Lower leg skin (tissue), 4 donors: ENCODE measurements around the gene CDHR1. TPM values are rescaled to one million over a fixed set of nuclear protein-coding genes. Genes with fewer than 3 reads are reported as not detected.
A peak's percentile ranks its signal among the peaks of the same experiment; 100 is the strongest.

Experiments used
- DNase-seq, 2 donors: peaks; one replicate each; pipeline ENCODE4 v3.0.0-alpha.2; 2019; ENCODE audit warnings: low spot score in 2 of 2
- H3K4me3 ChIP-seq: fragments of 200-600 bp; sonication (generic); 2 replicates; pipeline ENCODE4 v1.5.1; 2017; ENCODE audit warnings: mild to moderate bottlenecking, low read depth; ENCODE audit not compliant: poor library complexity, severe bottlenecking
- POLR2A ChIP-seq, 2 donors: fragments of 450-650 bp; IDR thresholded peaks; one replicate each; pipeline ENCODE4 v1.6.1; 2016 to 2017; ENCODE audit warnings: antibody characterized with exemption in 2 of 2, mild to moderate bottlenecking in 1 of 2, moderate library complexity in 1 of 2
- WGBS, 2 donors: methylation state at CpG; one replicate each; pipeline ENCODE4 v1.1.5; 2018; 5-methylcytosine and 5-hydroxymethylcytosine counted together
- intact Hi-C: fragments of 100-400 bp; cut with DNase I; formaldehyde crosslinking; loops from one replicate; pipeline ENCODE4 v1.15.0; 2023; ENCODE audit warnings: low total_unique reads
- total RNA-seq, 4 donors: library from RNA; depleted of rRNA; stranded (reverse); fragments of >200 nt; gene quantifications; one replicate each; pipeline ENCODE4 v1.1.0, GENCODE V29; 2016
- TF ChIP-seq, protein P1 (sequence below), 3 donors: fragments of 450-650 bp; IDR thresholded peaks; one replicate each; pipeline ENCODE4 v1.5.1; 2016; ENCODE audit warnings: antibody characterized with exemption in 3 of 3, mild to moderate bottlenecking in 3 of 3, moderate library complexity in 2 of 3

CDHR1 gene
- total RNA-seq, 4 donors from 2014 or later, result 68.5 to 126 (median 101) TPM

DNA sequence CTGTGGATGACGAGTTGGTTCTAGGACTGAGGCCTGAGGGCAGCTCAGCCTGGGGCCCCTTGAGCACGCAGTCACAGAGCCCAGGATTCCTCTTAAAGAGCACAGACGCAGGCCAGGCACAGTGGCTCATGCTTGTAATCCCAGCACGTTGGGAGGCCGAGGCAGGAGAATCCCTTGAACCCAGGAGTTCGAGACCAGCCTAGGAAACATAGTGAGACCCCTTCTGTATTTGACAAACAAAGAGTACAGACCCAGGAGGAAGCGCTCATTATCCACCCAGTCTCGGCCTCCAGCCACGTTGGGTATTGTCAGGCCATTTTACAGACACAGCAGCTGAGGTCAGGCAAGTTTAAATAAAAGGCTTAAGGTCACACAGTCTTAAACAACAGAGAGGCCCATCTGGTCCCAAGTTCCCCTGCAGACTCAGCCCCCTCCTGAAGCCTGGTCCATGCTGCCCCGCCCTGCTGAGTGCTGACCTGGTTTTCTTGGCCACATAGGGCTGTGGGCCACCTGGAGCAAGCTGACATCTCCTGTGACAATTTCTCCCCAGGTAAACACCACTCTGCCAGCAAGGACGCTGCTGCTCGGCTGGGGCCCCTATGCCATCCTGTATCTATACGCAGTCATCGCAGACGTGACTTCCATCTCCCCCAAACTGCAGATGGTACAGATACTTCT lies 63.1 kb downstream of the CDHR1 start:
- WGBS, 2 donors, result 67 to 75% methylated on average over 15 of the region's 15 CpGs
- intact Hi-C loops, result no loop called here
- TF ChIP-seq, protein P1, sequence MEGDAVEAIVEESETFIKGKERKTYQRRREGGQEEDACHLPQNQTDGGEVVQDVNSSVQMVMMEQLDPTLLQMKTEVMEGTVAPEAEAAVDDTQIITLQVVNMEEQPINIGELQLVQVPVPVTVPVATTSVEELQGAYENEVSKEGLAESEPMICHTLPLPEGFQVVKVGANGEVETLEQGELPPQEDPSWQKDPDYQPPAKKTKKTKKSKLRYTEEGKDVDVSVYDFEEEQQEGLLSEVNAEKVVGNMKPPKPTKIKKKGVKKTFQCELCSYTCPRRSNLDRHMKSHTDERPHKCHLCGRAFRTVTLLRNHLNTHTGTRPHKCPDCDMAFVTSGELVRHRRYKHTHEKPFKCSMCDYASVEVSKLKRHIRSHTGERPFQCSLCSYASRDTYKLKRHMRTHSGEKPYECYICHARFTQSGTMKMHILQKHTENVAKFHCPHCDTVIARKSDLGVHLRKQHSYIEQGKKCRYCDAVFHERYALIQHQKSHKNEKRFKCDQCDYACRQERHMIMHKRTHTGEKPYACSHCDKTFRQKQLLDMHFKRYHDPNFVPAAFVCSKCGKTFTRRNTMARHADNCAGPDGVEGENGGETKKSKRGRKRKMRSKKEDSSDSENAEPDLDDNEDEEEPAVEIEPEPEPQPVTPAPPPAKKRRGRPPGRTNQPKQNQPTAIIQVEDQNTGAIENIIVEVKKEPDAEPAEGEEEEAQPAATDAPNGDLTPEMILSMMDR (IDR thresholded peaks at IDR 0.05), result no peak
- no peak for TF ChIP-seq POLR2A (IDR thresholded peaks at IDR 0.05)
- DNase-seq, result peak in 1 of 2 donors; percentile 58
- H3K4me3 ChIP-seq, result no peak overlapping the region

DNA sequence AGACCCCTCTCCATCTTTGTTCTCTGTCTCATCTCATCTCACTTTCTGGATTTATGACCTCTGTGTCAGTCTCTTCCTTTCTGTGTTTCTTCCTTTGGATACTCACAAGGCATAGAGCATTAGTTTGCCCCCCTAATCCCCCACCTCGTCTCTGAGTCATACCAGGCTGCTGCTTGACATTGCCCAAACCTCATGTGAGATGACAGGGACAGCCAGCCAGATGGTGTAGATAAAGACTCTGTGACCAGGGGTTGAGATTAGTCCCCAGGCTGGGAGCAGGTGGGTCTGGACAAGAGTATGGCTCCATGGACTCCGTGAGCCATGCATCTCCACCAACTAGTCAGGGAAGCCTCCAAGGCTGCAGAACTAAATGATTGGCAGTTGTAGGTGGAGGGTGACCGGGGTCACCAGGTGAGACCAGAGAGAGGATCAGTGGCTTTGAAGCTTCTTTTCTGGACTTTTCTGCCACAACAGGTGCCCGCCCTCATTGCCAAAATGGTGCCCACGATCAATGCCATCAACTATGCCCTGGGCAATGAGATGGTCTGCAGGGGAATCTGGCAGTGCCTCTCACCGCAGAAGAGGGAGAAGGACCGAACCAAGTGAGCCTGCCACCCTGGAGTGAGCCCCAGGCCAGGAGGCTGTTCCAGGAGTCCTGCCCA lies 63.8 kb downstream of the CDHR1 start:
- TF ChIP-seq, protein P1 (IDR thresholded peaks at IDR 0.05), result no peak
- TF ChIP-seq POLR2A (IDR thresholded peaks at IDR 0.05), result no peak
- DNase-seq, result peak in 1 of 2 donors; percentile 54
- no peak overlapping the region for H3K4me3 ChIP-seq
- WGBS, 2 donors, result 74 to 79% methylated on average over 4 to 7 of the region's 7 CpGs
- intact Hi-C loops, result no loop called here

DNA sequence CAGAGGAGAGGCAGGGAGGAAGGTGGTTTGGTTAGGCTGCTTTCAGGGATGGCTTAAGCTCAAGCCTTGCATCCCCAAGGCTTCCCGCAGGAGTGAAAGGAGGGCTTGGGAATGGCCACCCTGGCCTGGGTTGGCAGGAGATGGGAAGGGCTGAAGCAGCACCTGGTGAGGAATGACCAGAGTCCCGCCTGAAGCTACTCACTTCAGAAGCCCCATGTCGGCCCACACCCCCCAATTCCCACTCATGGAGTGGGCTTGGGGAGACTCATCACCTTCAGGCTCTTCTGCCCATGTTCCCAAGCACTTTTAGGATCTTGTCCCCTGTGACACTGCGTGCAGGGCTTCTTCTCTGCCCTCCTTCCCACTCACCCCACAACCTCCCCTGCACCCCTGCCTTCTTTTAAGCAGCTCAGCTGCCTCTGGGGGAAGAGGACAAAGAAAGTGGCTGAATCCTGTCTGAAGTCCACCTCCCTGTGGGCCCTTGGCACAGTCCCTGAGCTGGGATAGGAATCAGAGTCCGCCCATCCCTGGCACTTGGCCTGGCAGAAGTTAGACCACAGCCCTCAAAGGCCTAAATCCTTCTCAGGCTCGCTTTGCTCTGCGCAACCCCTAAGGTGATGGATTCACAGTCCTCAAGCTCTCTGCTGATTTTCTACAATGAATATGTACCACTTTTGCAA lies 67.0 kb downstream of the CDHR1 start:
- H3K4me3 ChIP-seq, result no peak overlapping the region
- peak in 1 of 2 donors; percentile 60 for DNase-seq
- TF ChIP-seq, protein P1 (IDR thresholded peaks at IDR 0.05), result no peak
- 82 to 85% methylated on average over 7 of the region's 7 CpGs for WGBS, 2 donors
- intact Hi-C loops, result loop anchor here (5.0 to 10.0 kb wide), 2 partner anchors 113 to 276 kb away; no protein-coding TSS in a partner anchor

DNA sequence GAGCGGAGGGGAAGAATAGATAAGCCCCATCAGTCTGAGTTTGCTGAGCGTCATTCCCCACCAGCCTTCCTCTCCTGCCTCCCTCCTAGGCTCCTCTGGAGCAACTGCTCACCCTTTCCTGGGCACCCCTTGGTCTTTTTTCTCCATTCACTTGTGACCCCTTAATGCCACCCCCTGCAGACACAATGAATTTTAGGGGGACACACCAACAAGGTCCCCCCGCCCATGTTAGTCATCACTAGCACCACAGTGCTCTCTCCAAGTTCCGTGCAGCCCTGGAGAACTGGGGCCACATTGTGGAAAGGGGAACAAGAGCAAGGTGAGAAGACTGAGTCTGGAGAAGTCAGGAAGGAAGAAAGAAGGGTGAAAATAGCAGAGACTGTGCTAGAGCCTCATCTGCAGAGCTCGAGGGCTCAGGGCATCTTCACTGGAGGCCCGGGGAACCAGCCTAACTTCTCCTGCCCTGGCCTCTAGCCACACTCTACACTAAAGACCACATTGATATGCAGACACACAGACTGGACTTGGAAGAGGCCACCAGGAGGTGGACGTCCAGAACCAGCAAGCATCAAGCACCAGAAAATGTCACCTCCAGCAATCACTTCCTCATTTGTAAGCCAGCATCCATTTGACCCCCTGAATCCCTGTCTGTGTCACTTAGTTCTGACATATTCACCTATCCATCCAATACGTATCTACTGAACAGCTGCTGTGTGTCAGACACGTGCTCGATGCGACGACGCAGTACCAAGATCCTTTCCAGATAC lies 68.0 kb downstream of the CDHR1 start:
- H3K4me3 ChIP-seq, result no peak overlapping the region
- no peak for TF ChIP-seq POLR2A (IDR thresholded peaks at IDR 0.05)
- TF ChIP-seq, protein P1 (IDR thresholded peaks at IDR 0.05), result no peak
- DNase-seq, result peak in 1 of 2 donors; percentile 72
- intact Hi-C loops, result loop anchor here (5.0 to 10.0 kb wide), 2 partner anchors 112 to 275 kb away; no protein-coding TSS in a partner anchor
- 77 to 80% methylated on average over 13 of the region's 13 CpGs for WGBS, 2 donors

DNA sequence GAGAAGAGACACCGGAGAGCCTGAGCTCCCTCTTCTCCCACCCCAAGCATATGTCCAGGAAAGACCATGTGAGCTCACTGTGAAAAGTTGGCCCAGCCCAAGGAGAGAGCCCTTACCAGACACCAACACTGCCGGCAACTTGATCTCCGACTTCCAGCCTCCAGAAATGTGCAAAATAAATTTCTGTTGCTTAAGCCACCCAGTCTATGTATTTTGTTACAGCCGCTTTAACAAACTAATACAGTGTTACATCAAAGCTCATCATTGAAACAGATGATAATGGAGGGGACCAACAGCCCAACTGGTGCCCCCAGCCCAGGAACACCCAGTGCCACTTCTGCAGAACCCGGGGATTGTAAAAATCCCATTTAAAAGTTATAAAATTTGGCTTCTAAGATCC lies 69.4 kb downstream of the CDHR1 start:
- H3K4me3 ChIP-seq, result no peak overlapping the region
- peak in 1 of 2 donors; percentile 31 for DNase-seq
- TF ChIP-seq, protein P1 (IDR thresholded peaks at IDR 0.05), result no peak
- no peak for TF ChIP-seq POLR2A (IDR thresholded peaks at IDR 0.05)
- 78% methylated on average over 5 of the region's 5 CpGs for WGBS, 2 donors
- intact Hi-C loops, result loop anchor here (5.0 to 10.0 kb wide), 2 partner anchors 111 to 274 kb away; no protein-coding TSS in a partner anchor
